GM12878 (cell line): ENCODE measurements around the gene ARMC6.

Source experiments
- CBX3 ChIP-seq: fragments of 200-600 bp; sonication (generic); IDR thresholded peaks from 2 replicates; pipeline ENCODE4 v1.6.1; 2016; ENCODE audit warnings: low read depth, borderline replicate concordance
- CTCF ChIP-seq, 3 experiments: IDR thresholded peaks in 2 of 3; conservative IDR thresholded peaks in 1 of 3; 2 replicates each; pipeline ENCODE4 v1.5.1; 2011; ENCODE audit warnings: low read depth in 3 of 3, low read length in 3 of 3, mild to moderate bottlenecking in 3 of 3, control low read depth in 2 of 3, moderate library complexity in 2 of 3, inconsistent platforms in 1 of 3, mixed read lengths in 1 of 3; ENCODE audit not compliant: control insufficient read depth in 2 of 3, insufficient read depth in 1 of 3; ENCODE audit errors: extremely low read depth in 1 of 3
- FOXM1 ChIP-seq: IDR thresholded peaks from 2 replicates; pipeline ENCODE4 v1.6.1; 2012; ENCODE audit warnings: low read depth, mild to moderate bottlenecking, inconsistent platforms, low read length, moderate library complexity
- JUND ChIP-seq: IDR thresholded peaks from 2 replicates; pipeline ENCODE4 v1.6.1; 2012; ENCODE audit warnings: low read depth, mild to moderate bottlenecking, low read length, improper control_type of control experiment, moderate library complexity
- KDM1A ChIP-seq: fragments of 200-600 bp; sonication (generic); IDR thresholded peaks from 2 replicates; pipeline ENCODE4 v1.6.1; 2016; ENCODE audit warnings: borderline replicate concordance

GRCh38 chr19:19050104-19050503, 16.7 kb downstream of the ARMC6 start:
- TF ChIP-seq CTCF (IDR thresholded peaks at IDR 0.05 in 2 of 3, conservative IDR thresholded peaks at IDR 0.05 in 1 of 3; ENCODE audit: control insufficient read depth in 2 of 3, extremely low read depth in 1 of 3, insufficient read depth in 1 of 3, low read depth in 3 of 3, low read length in 3 of 3), result no peak
- no peak for TF ChIP-seq KDM1A
- TF ChIP-seq JUND, result no peak
- TF ChIP-seq FOXM1, result no peak
- no peak for TF ChIP-seq CBX3
